ENCODE measurements around the gene ATP5MG. TPM values are rescaled to one million over a fixed set of nuclear protein-coding genes. Genes with fewer than 3 reads are reported as not detected.

The ATP5MG gene
- total RNA-seq = 100 to 1,000 TPM; 275 to 298 TPM

- Mint-ChIP-seq H3K4me3 (peak within 1 kb of the TSS; percentile 98), H3K36me3 (ENCODE audit: low read depth) (peaks cover 56% of the 10 kb centered on the region), H3K9me3 (ENCODE audit: insufficient read depth) (no peaks in the 10 kb centered on the region), H3K27ac (peak within 1 kb of the TSS; percentile 100), H3K27me3 (ENCODE audit: low read depth) (no peaks in the 10 kb centered on the region), H3K4me1 (ENCODE audit: low read depth) (peaks cover 69% of the 10 kb centered on the region)
- ChIA-PET POLR2A (interaction anchor here (0.7 to 2.4 kb wide), 5 partner anchors 34 to 96 kb away, joined by 3 to 17 read pairs (median 4); partner anchors contain the start of genes KMT2A and UBE4A), CTCF (interaction anchor here (0.6 to 1.8 kb wide), 8 partner anchors 34 to 202 kb away, joined by 3 to 9 read pairs (median 3); partner anchors contain the start of gene KMT2A)
- ATAC-seq (peak; percentile 59), DNase-seq (peak; percentile 96)
Measured at GRCh38 chr11:118401151-118401879, at the start of gene ATP5MG. Gene ATP5MG (plus strand): TSS chr11:118401606. CDS start chr11:118401666, 60 bp downstream.

GRCh38 chr11:118353084-118353710 is 48.2 kb upstream of the ATP5MG start:
- Mint-ChIP-seq H3K4me3 (no peak overlapping the region), H3K27me3 (ENCODE audit: low read depth) (no peaks in the 10 kb centered on the region), H3K36me3 (ENCODE audit: low read depth) (peaks cover 56% of the 10 kb centered on the region), H3K4me1 (ENCODE audit: low read depth) (peaks cover 39% of the 10 kb centered on the region), H3K9me3 (ENCODE audit: insufficient read depth) (no peaks in the 10 kb centered on the region), H3K27ac (peak overlapping the region; percentile 70)
- ChIA-PET CTCF (interaction anchor here (0.6 to 2.5 kb wide), 10 partner anchors 11 to 155 kb away, joined by 3 to 13 read pairs (median 4); partner anchors contain the start of gene CD3D), POLR2A (interaction anchor here (4.0 kb wide), 1 partner anchor 48 kb away, joined by 19 read pairs; the partner anchor contains the start of gene CD3E)
- no peak for DNase-seq
- peak; percentile 37 for ATAC-seq

- ChIA-PET POLR2A (no interaction called here), CTCF (no interaction called here)
- ATAC-seq = no peak
- H3K27me3 Mint-ChIP-seq (ENCODE audit: low read depth) = no peaks in the 10 kb centered on the region
- DNase-seq = no peak
- no peaks in the 10 kb centered on the region for H3K9me3 Mint-ChIP-seq (ENCODE audit: insufficient read depth)
- no peak overlapping the region for H3K4me3 Mint-ChIP-seq
- no peak overlapping the region for H3K27ac Mint-ChIP-seq
- H3K36me3 Mint-ChIP-seq (ENCODE audit: low read depth) = peaks cover 23% of the 10 kb centered on the region
- H3K4me1 Mint-ChIP-seq (ENCODE audit: low read depth) = peaks cover 48% of the 10 kb centered on the region
Measured at GRCh38 chr11:118358071-118358470, 43.3 kb upstream of the ATP5MG start.

- Mint-ChIP-seq H3K36me3 (ENCODE audit: low read depth) (peaks cover 23% of the 10 kb centered on the region), H3K4me3 (peak within 1 kb of the TSS; percentile 99), H3K27ac (peak within 1 kb of the TSS; percentile 97), H3K4me1 (ENCODE audit: low read depth) (peaks cover 52% of the 10 kb centered on the region), H3K9me3 (ENCODE audit: insufficient read depth) (no peaks in the 10 kb centered on the region), H3K27me3 (ENCODE audit: low read depth) (no peaks in the 10 kb centered on the region)
- ChIA-PET CTCF (interaction anchor here (0.8 to 1.4 kb wide), 4 partner anchors 11 to 161 kb away, joined by 3 to 8 read pairs (median 4); no protein-coding TSS in a partner anchor), POLR2A (interaction anchor here (0.6 to 1.6 kb wide), 23 partner anchors 8 to 431 kb away, joined by 3 to 8 read pairs (median 3); partner anchors contain the start of genes ATP5MG, CD3D, CD3G and JAML)
- ATAC-seq (peak; percentile 95), DNase-seq (peak; percentile 99)
Measured at GRCh38 chr11:118359295-118359958, 42.0 kb upstream of the ATP5MG start, which contains the start of gene UBE4A. Gene UBE4A (plus strand): TSS chr11:118359600. CDS start chr11:118365081, 5,481 bp downstream.

- ChIA-PET CTCF (interaction anchor here (0.6 to 2.8 kb wide), 11 partner anchors 10 to 184 kb away, joined by 3 to 12 read pairs (median 3); no protein-coding TSS in a partner anchor), POLR2A (interaction anchor here (0.9 kb wide), 1 partner anchor 11 kb away, joined by 5 read pairs; no protein-coding TSS in a partner anchor)
- H3K36me3 Mint-ChIP-seq (ENCODE audit: low read depth) = peaks cover 54% of the 10 kb centered on the region
- no peak overlapping the region for H3K27ac Mint-ChIP-seq
- H3K4me3 Mint-ChIP-seq = no peak overlapping the region
- H3K9me3 Mint-ChIP-seq (ENCODE audit: insufficient read depth) = no peaks in the 10 kb centered on the region
- no peaks in the 10 kb centered on the region for H3K27me3 Mint-ChIP-seq (ENCODE audit: low read depth)
- ATAC-seq (no peak), DNase-seq (no peak)
- peaks cover 37% of the 10 kb centered on the region for H3K4me1 Mint-ChIP-seq (ENCODE audit: low read depth)
Measured at GRCh38 chr11:118364956-118365615, 36.3 kb upstream of the ATP5MG start.

GRCh38 chr11:118366287-118366686 is 35.1 kb upstream of the ATP5MG start:
- Mint-ChIP-seq H3K27ac (no peak overlapping the region), H3K4me3 (no peak overlapping the region), H3K36me3 (ENCODE audit: low read depth) (peaks cover 61% of the 10 kb centered on the region), H3K9me3 (ENCODE audit: insufficient read depth) (no peaks in the 10 kb centered on the region), H3K27me3 (ENCODE audit: low read depth) (no peaks in the 10 kb centered on the region), H3K4me1 (ENCODE audit: low read depth) (peaks cover 27% of the 10 kb centered on the region)
- ATAC-seq (no peak), DNase-seq (no peak)
- ChIA-PET POLR2A (interaction anchor here (0.9 kb wide), 1 partner anchor 9 kb away, joined by 5 read pairs; no protein-coding TSS in a partner anchor), CTCF (interaction anchor here (1.1 to 2.8 kb wide), 5 partner anchors 11 to 138 kb away, joined by 3 to 12 read pairs (median 3); no protein-coding TSS in a partner anchor)

- DNase-seq = no peak
- Mint-ChIP-seq H3K4me1 (ENCODE audit: low read depth) (peaks cover 2% of the 10 kb centered on the region), H3K9me3 (ENCODE audit: insufficient read depth) (no peaks in the 10 kb centered on the region), H3K36me3 (ENCODE audit: low read depth) (peaks cover 79% of the 10 kb centered on the region), H3K27me3 (ENCODE audit: low read depth) (no peaks in the 10 kb centered on the region), H3K27ac (no peak overlapping the region), H3K4me3 (no peak overlapping the region)
- ChIA-PET CTCF (no interaction called here), POLR2A (no interaction called here)
- no peak for ATAC-seq
Measured at GRCh38 chr11:118370774-118371173, 30.6 kb upstream of the ATP5MG start.

- H3K4me3 Mint-ChIP-seq = no peak overlapping the region
- H3K4me1 Mint-ChIP-seq (ENCODE audit: low read depth) = peaks cover 2% of the 10 kb centered on the region
- no peak overlapping the region for H3K27ac Mint-ChIP-seq
- POLR2A ChIA-PET = no interaction called here
- no peak for ATAC-seq
- no peaks in the 10 kb centered on the region for H3K9me3 Mint-ChIP-seq (ENCODE audit: insufficient read depth)
- no peaks in the 10 kb centered on the region for H3K27me3 Mint-ChIP-seq (ENCODE audit: low read depth)
- CTCF ChIA-PET = interaction anchor here (1.5 kb wide), 1 partner anchor 175 kb away, joined by 3 read pairs; no protein-coding TSS in a partner anchor
- peaks cover 80% of the 10 kb centered on the region for H3K36me3 Mint-ChIP-seq (ENCODE audit: low read depth)
- no peak for DNase-seq
Measured at GRCh38 chr11:118373263-118373662, 28.1 kb upstream of the ATP5MG start.

GRCh38 chr11:118373871-118374270 is 27.5 kb upstream of the ATP5MG start:
- ATAC-seq (no peak), DNase-seq (no peak)
- ChIA-PET POLR2A (no interaction called here), CTCF (interaction anchor here (0.7 kb wide), 1 partner anchor 203 kb away, joined by 3 read pairs; no protein-coding TSS in a partner anchor)
- H3K27ac Mint-ChIP-seq = no peak overlapping the region
- H3K36me3 Mint-ChIP-seq (ENCODE audit: low read depth) = peaks cover 79% of the 10 kb centered on the region
- H3K27me3 Mint-ChIP-seq (ENCODE audit: low read depth) = no peaks in the 10 kb centered on the region
- no peak overlapping the region for H3K4me3 Mint-ChIP-seq
- H3K9me3 Mint-ChIP-seq (ENCODE audit: insufficient read depth) = no peaks in the 10 kb centered on the region
- no peaks in the 10 kb centered on the region for H3K4me1 Mint-ChIP-seq (ENCODE audit: low read depth)

- H3K4me1 Mint-ChIP-seq (ENCODE audit: low read depth) = no peaks in the 10 kb centered on the region
- DNase-seq = no peak
- no peaks in the 10 kb centered on the region for H3K27me3 Mint-ChIP-seq (ENCODE audit: low read depth)
- no peaks in the 10 kb centered on the region for H3K9me3 Mint-ChIP-seq (ENCODE audit: insufficient read depth)
- no peak overlapping the region for H3K4me3 Mint-ChIP-seq
- POLR2A ChIA-PET = no interaction called here
- no peak for ATAC-seq
- H3K36me3 Mint-ChIP-seq (ENCODE audit: low read depth) = peaks cover 78% of the 10 kb centered on the region
- CTCF ChIA-PET = interaction anchor here (0.7 to 1.7 kb wide), 2 partner anchors 10 to 203 kb away, joined by 3 to 6 read pairs; no protein-coding TSS in a partner anchor
- H3K27ac Mint-ChIP-seq = no peak overlapping the region
Measured at GRCh38 chr11:118374729-118375128, 26.7 kb upstream of the ATP5MG start.

GRCh38 chr11:118375978-118376377 is 25.4 kb upstream of the ATP5MG start:
- DNase-seq (no peak), ATAC-seq (no peak)
- H3K27me3 Mint-ChIP-seq (ENCODE audit: low read depth) = no peaks in the 10 kb centered on the region
- peaks cover 74% of the 10 kb centered on the region for H3K36me3 Mint-ChIP-seq (ENCODE audit: low read depth)
- ChIA-PET POLR2A (interaction anchor here (1.1 kb wide), 1 partner anchor 10 kb away, joined by 5 read pairs; no protein-coding TSS in a partner anchor), CTCF (interaction anchor here (0.7 to 2.9 kb wide), 4 partner anchors 7 to 205 kb away, joined by 3 to 7 read pairs (median 4); no protein-coding TSS in a partner anchor)
- H3K4me3 Mint-ChIP-seq = no peak overlapping the region
- no peaks in the 10 kb centered on the region for H3K4me1 Mint-ChIP-seq (ENCODE audit: low read depth)
- H3K9me3 Mint-ChIP-seq (ENCODE audit: insufficient read depth) = no peaks in the 10 kb centered on the region
- peak overlapping the region; percentile 4 for H3K27ac Mint-ChIP-seq
